Measurements from ENCODE around the gene SPA17. TPM values are rescaled to one million over a fixed set of nuclear protein-coding genes. Genes with fewer than 3 reads are reported as not detected.

Gene SPA17
- total RNA-seq, 2 experiments from 2014 or later = 3.1 to 3.6 TPM

GRCh38 chr11:124738713-124739478 lies 65.2 kb downstream of the SPA17 start:
- TF ChIP-seq CTCF (IDR thresholded peaks at IDR 0.05) = no peak
- CTCF ChIA-PET = interaction anchor here (0.7 to 2.6 kb wide), 8 partner anchors 7 to 98 kb away, joined by 3 to 8 read pairs (median 4); no protein-coding TSS in a partner anchor
- intact Hi-C loops (cut with micrococcal nuclease) = no loop called here

GRCh38 chr11:124739479-124740276 lies 66.0 kb downstream of the SPA17 start, which contains the start of gene NRGN:
NRGN (plus strand) TSS chr11:124739942; CDS start chr11:124740085, 143 bp downstream.
- intact Hi-C loops (cut with micrococcal nuclease) = no loop called here
- CTCF ChIA-PET = interaction anchor here (0.6 to 2.0 kb wide), 12 partner anchors 8 to 98 kb away, joined by 3 to 8 read pairs (median 3); no protein-coding TSS in a partner anchor
- Mint-ChIP-seq H3K27ac (peak within 1 kb of the TSS; percentile 8), H3K9me3 (no peaks in the 10 kb centered on the region), H3K27me3 (peaks cover 15% of the 10 kb centered on the region), H3K36me3 (ENCODE audit: low read depth) (peaks cover 1% of the 10 kb centered on the region), H3K4me3 (peak within 1 kb of the TSS; percentile 79), H3K4me1 (ENCODE audit: low read depth) (peaks cover 14% of the 10 kb centered on the region)
- TF ChIP-seq CTCF (IDR thresholded peaks at IDR 0.05) = no peak
- DNase-seq = peak; percentile 91
- POLR2A ChIA-PET = interaction anchor here (0.8 to 2.1 kb wide), 3 partner anchors 13 to 19 kb away, joined by 3 to 5 read pairs (median 3); no protein-coding TSS in a partner anchor
- ATAC-seq = peak; percentile 95

More at GRCh38 chr11:124738713-124739478, 65.2 kb downstream of the SPA17 start:
- Mint-ChIP-seq H3K27ac (peak overlapping the region; percentile 8), H3K36me3 (ENCODE audit: low read depth) (peaks cover 1% of the 10 kb centered on the region), H3K9me3 (no peaks in the 10 kb centered on the region), H3K27me3 (peaks cover 15% of the 10 kb centered on the region), H3K4me3 (peak overlapping the region; percentile 79), H3K4me1 (ENCODE audit: low read depth) (peaks cover 14% of the 10 kb centered on the region)
- DNase-seq (no peak), ATAC-seq (no peak)
- POLR2A ChIA-PET = interaction anchor here (1.1 to 1.2 kb wide), 2 partner anchors 12 to 38 kb away, joined by 3 read pairs; no protein-coding TSS in a partner anchor

DNA sequence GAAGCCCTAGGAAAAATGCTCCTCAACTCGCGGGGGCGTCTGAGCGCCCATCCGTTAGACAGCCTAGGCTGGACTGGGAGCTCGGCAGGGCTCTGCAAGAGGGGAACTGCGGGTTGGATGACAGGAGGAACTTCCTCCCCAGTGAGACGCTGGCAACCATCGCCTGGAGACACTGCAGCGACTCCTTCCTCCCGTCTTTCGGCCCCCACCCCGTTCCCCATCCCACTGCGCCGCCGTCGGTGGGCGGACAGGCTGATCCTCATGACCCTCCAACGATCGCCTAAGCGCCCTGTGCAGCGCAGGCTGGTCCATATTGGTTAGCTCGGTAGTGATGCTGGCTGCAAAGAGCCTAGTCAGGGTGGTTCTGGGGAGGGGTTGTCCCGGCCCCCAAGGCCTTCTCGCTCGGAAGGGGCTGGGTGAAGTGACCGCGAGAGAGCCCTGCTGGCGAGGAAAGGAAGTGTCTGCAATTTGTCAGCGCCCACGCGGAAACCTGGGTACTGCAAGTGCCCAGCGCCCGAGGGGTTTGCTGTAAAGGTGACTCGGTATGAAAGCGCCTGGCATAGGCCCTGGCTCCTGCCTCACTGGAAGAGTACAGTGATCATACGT lies 66.7 kb downstream of the SPA17 start:
- CTCF ChIA-PET = interaction anchor here (0.6 to 9.5 kb wide), 15 partner anchors 8 to 98 kb away, joined by 3 to 77 read pairs (median 3); no protein-coding TSS in a partner anchor
- peak; percentile 82 for DNase-seq
- ATAC-seq = peak; percentile 68
- no peak overlapping the region for H3K27ac Mint-ChIP-seq
- peaks cover 16% of the 10 kb centered on the region for H3K4me1 Mint-ChIP-seq (ENCODE audit: low read depth)
- TF ChIP-seq CTCF (IDR thresholded peaks at IDR 0.05) = peak; percentile 65
- POLR2A ChIA-PET = interaction anchor here (0.8 to 2.1 kb wide), 2 partner anchors 13 to 18 kb away, joined by 3 to 5 read pairs; no protein-coding TSS in a partner anchor
- H3K4me3 Mint-ChIP-seq = peak overlapping the region; percentile 79
- intact Hi-C loops (cut with micrococcal nuclease) = no loop called here
- no peaks in the 10 kb centered on the region for H3K9me3 Mint-ChIP-seq
- H3K27me3 Mint-ChIP-seq = peaks cover 15% of the 10 kb centered on the region
- H3K36me3 Mint-ChIP-seq (ENCODE audit: low read depth) = peaks cover 1% of the 10 kb centered on the region

- DNase-seq (no peak), ATAC-seq (no peak)
- ChIA-PET CTCF (interaction anchor here (1.0 to 9.5 kb wide), 5 partner anchors 14 to 399 kb away, joined by 3 to 77 read pairs (median 11); partner anchors contain the start of genes ESAM, SIAE and SPA17), POLR2A (no interaction called here)
- Mint-ChIP-seq H3K27ac (no peak overlapping the region), H3K4me3 (no peak overlapping the region), H3K4me1 (ENCODE audit: low read depth) (peaks cover 18% of the 10 kb centered on the region), H3K36me3 (ENCODE audit: low read depth) (peaks cover 1% of the 10 kb centered on the region), H3K9me3 (no peaks in the 10 kb centered on the region), H3K27me3 (peaks cover 15% of the 10 kb centered on the region)
- intact Hi-C loops (cut with micrococcal nuclease) = no loop called here
- TF ChIP-seq CTCF (IDR thresholded peaks at IDR 0.05) = no peak
Measured at GRCh38 chr11:124742555-124742954, 68.9 kb downstream of the SPA17 start.
